GM23338 (cell line): ENCODE results near the gene TRMT13. TPM values are rescaled to one million over a fixed set of nuclear protein-coding genes. Genes with fewer than 3 reads are reported as not detected.

Source experiments
- ATAC-seq: fragments of 200-7000 bp; cut with Tn5 transposase; 3 replicates; pipeline ENCODE4 v1.9.1; 2020
- DNase-seq: peaks from one replicate; pipeline ENCODE4 v3.0.0-alpha.2; 2015; ENCODE audit warnings: low spot score
- H2AFZ ChIP-seq: fragments of 200-600 bp; sonication (generic); 2 replicates; pipeline ENCODE4 v1.8.0; 2016; ENCODE audit warnings: antibody characterized with exemption, mild to moderate bottlenecking, moderate library complexity
- H3F3A ChIP-seq: fragments of 200-600 bp; sonication (generic); replicated peaks from 2 replicates; pipeline ENCODE4 v1.8.0; 2017; ENCODE audit warnings: antibody characterized with exemption, mixed run types, low read depth
- H3K27ac ChIP-seq: fragments of 200-600 bp; sonication (generic); 2 replicates; pipeline ENCODE4 v1.6.1; 2016; ENCODE audit warnings: low read depth
- H3K27me3 ChIP-seq: fragments of 200-600 bp; sonication (generic); 2 replicates; pipeline ENCODE4 v1.8.0; 2016; ENCODE audit warnings: mild to moderate bottlenecking, mixed run types, moderate library complexity; ENCODE audit not compliant: insufficient read depth
- H3K36me3 ChIP-seq: fragments of 200-600 bp; sonication (generic); 2 replicates; pipeline ENCODE4 v1.8.0; 2016; ENCODE audit warnings: mild to moderate bottlenecking; ENCODE audit not compliant: insufficient read depth
- H3K4me1 ChIP-seq: fragments of 200-600 bp; sonication (generic); 2 replicates; pipeline ENCODE4 v1.8.0; 2016; ENCODE audit warnings: mild to moderate bottlenecking, moderate library complexity; ENCODE audit not compliant: insufficient read depth
- H3K4me2 ChIP-seq: fragments of 200-600 bp; sonication (generic); 2 replicates; pipeline ENCODE4 v1.7.1; 2017; ENCODE audit warnings: mixed run types
- H3K4me3 ChIP-seq: fragments of 200-600 bp; sonication (generic); 2 replicates; pipeline ENCODE4 v1.6.1; 2016; ENCODE audit warnings: mixed run types
- H3K79me2 ChIP-seq: fragments of 200-600 bp; sonication (generic); replicated peaks from 2 replicates; pipeline ENCODE4 v1.8.0; 2017; ENCODE audit warnings: mild to moderate bottlenecking; ENCODE audit not compliant: insufficient read depth
- H3K9me2 ChIP-seq: fragments of 200-600 bp; sonication (generic); 2 replicates; pipeline ENCODE4 v1.8.0; 2017; ENCODE audit not compliant: insufficient read depth
- H4K20me1 ChIP-seq: fragments of 200-600 bp; sonication (generic); replicated peaks from 2 replicates; pipeline ENCODE4 v1.8.0; 2017; ENCODE audit warnings: mild to moderate bottlenecking; ENCODE audit not compliant: insufficient read depth
- H3K27ac Mint-ChIP-seq: 2 replicates; pipeline ENCODE4 v1.8.0; 2020; ENCODE audit warnings: inconsistent platforms, mild to moderate bottlenecking, moderate library complexity, mixed read lengths
- H3K27me3 Mint-ChIP-seq: 3 replicates; pipeline ENCODE4 v1.8.0; 2022; ENCODE audit warnings: low read depth, mild to moderate bottlenecking, moderate library complexity, mixed read lengths, inconsistent platforms; ENCODE audit not compliant: insufficient read depth, poor library complexity
- H3K36me3 Mint-ChIP-seq: 3 replicates; pipeline ENCODE4 v1.8.0; 2021; ENCODE audit warnings: low read depth, mild to moderate bottlenecking, inconsistent platforms, moderate library complexity, mixed read lengths
- H3K4me1 Mint-ChIP-seq: 3 replicates; pipeline ENCODE4 v1.8.0; 2020; ENCODE audit warnings: mild to moderate bottlenecking, inconsistent platforms, mixed read lengths
- H3K4me3 Mint-ChIP-seq: 3 replicates; pipeline ENCODE4 v1.8.0; 2021; ENCODE audit warnings: moderate library complexity, mild to moderate bottlenecking, inconsistent platforms, mixed read lengths
- H3K9me3 Mint-ChIP-seq: 3 replicates; pipeline ENCODE4 v1.8.0; 2020; ENCODE audit warnings: moderate library complexity, mild to moderate bottlenecking, inconsistent platforms, mixed read lengths
- CREB1 ChIP-seq: fragments of 250-450 bp; sonication (Bioruptor Pico); IDR thresholded peaks from 2 replicates; pipeline ENCODE4 v1.5.0; 2020; ENCODE audit warnings: low read depth, mild to moderate bottlenecking, moderate library complexity
- CTCF ChIP-seq, 2 experiments: fragments of 200-600 bp in 1 of 2; sonication (generic) in 1 of 2; conservative IDR thresholded peaks; 2 replicates each; pipeline versions ENCODE4 v1.5.1 to v1.6.1; 2016 to 2017; ENCODE audit warnings: antibody characterized with exemption in 2 of 2, low read depth in 2 of 2, mild to moderate bottlenecking in 2 of 2, moderate library complexity in 1 of 2
- EZH2 ChIP-seq: fragments of 200-600 bp; sonication (generic); IDR thresholded peaks from one replicate; pipeline ENCODE4 v1.8.0; 2017; ENCODE audit warnings: antibody characterized with exemption, mild to moderate bottlenecking, low read depth; ENCODE audit not compliant: unreplicated experiment
- EZH2phosphoT487 ChIP-seq: fragments of 200-600 bp; sonication (generic); IDR thresholded peaks from one replicate; pipeline ENCODE4 v1.8.1; 2018; ENCODE audit warnings: antibody characterized with exemption; ENCODE audit not compliant: unreplicated experiment
- JUNB ChIP-seq: IDR thresholded peaks from one replicate; pipeline ENCODE4 v1.6.1; 2016; ENCODE audit warnings: antibody characterized with exemption; ENCODE audit not compliant: unreplicated experiment
- NANOG ChIP-seq: IDR thresholded peaks from 2 replicates; pipeline ENCODE4 v1.6.1; 2016; ENCODE audit warnings: antibody characterized with exemption, borderline replicate concordance
- POLR2AphosphoS5 ChIP-seq: IDR thresholded peaks from 2 replicates; pipeline ENCODE4 v1.6.1; 2016; ENCODE audit warnings: antibody characterized with exemption, low read depth
- STAT1 ChIP-seq: IDR thresholded peaks from one replicate; pipeline ENCODE4 v1.6.1; 2016; ENCODE audit warnings: antibody characterized with exemption; ENCODE audit not compliant: unreplicated experiment
- ZNF114 ChIP-seq: fragments of 250-450 bp; sonication (Bioruptor Pico); IDR thresholded peaks from 2 replicates; pipeline ENCODE4 v1.5.0; 2020; ENCODE audit warnings: mild to moderate bottlenecking, moderate library complexity
- ZNF331 ChIP-seq: fragments of 250-450 bp; sonication (Bioruptor Pico); IDR thresholded peaks from 2 replicates; pipeline ENCODE4 v1.5.0; 2020; ENCODE audit warnings: low read depth, mild to moderate bottlenecking, moderate library complexity
- ZNF462 ChIP-seq: fragments of 250-450 bp; sonication (Bioruptor Pico); IDR thresholded peaks from 2 replicates; pipeline ENCODE4 v1.5.0; 2020; ENCODE audit warnings: mild to moderate bottlenecking, moderate library complexity
- polyA plus RNA-seq: library from polyadenylated mRNA; unstranded; fragments of >200 nt; fragmentation: Nextera tagmentation; extraction: Ambion mirVana; gene quantifications from 2 replicates; pipeline ENCODE4 v1.2.1, GENCODE V29; 2016
- total RNA-seq: library from RNA; depleted of rRNA; stranded (reverse); fragments of >200 nt; shearing (Covaris generic); gene quantifications from 2 replicates; pipeline ENCODE4 v1.2.3, GENCODE V29; 2014
- TF ChIP-seq, protein P1 (sequence below): IDR thresholded peaks from one replicate; pipeline ENCODE4 v1.6.1; 2018; ENCODE audit warnings: antibody characterized with exemption; ENCODE audit not compliant: unreplicated experiment
- TF ChIP-seq, protein P2 (sequence below): IDR thresholded peaks from 2 replicates; pipeline ENCODE4 v1.6.1; 2016; ENCODE audit warnings: antibody characterized with exemption

TRMT13 gene
- total and polyA plus RNA-seq, 2 experiments from 2014 or later: 14.5 to 22.8 TPM

DNA sequence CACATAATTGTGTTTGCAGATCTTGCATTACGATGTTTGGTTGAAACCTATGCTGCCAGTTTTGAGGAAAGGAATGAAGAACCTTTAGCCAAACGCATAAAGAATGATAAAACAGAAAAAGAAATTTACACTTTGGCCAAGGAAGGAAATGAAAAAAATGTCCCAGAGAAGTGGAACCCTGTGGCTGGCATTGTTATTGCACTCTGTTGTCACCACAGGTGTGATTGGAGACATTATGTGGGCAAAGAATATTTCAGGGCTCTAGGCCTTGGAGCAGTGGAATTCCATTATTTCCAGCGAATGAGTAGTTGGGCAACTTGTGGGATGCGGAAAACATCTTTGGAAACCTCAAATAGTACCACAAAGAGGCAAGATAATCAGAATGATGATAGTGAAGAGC is 14.9 kb downstream of the TRMT13 start:
- no peak for TF ChIP-seq EZH2
- no peak for TF ChIP-seq ZNF331 (CRISPR knock-in tag)
- no peak for TF ChIP-seq CREB1 (CRISPR knock-in tag)
- no peak for TF ChIP-seq JUNB
- TF ChIP-seq, protein P1, sequence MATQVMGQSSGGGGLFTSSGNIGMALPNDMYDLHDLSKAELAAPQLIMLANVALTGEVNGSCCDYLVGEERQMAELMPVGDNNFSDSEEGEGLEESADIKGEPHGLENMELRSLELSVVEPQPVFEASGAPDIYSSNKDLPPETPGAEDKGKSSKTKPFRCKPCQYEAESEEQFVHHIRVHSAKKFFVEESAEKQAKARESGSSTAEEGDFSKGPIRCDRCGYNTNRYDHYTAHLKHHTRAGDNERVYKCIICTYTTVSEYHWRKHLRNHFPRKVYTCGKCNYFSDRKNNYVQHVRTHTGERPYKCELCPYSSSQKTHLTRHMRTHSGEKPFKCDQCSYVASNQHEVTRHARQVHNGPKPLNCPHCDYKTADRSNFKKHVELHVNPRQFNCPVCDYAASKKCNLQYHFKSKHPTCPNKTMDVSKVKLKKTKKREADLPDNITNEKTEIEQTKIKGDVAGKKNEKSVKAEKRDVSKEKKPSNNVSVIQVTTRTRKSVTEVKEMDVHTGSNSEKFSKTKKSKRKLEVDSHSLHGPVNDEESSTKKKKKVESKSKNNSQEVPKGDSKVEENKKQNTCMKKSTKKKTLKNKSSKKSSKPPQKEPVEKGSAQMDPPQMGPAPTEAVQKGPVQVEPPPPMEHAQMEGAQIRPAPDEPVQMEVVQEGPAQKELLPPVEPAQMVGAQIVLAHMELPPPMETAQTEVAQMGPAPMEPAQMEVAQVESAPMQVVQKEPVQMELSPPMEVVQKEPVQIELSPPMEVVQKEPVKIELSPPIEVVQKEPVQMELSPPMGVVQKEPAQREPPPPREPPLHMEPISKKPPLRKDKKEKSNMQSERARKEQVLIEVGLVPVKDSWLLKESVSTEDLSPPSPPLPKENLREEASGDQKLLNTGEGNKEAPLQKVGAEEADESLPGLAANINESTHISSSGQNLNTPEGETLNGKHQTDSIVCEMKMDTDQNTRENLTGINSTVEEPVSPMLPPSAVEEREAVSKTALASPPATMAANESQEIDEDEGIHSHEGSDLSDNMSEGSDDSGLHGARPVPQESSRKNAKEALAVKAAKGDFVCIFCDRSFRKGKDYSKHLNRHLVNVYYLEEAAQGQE: no peak
- TF ChIP-seq NANOG: no peak; the same call in 1 of the 2 replicates
- no peak for TF ChIP-seq STAT1
- no peak for TF ChIP-seq ZNF114
- TF ChIP-seq, protein P2, sequence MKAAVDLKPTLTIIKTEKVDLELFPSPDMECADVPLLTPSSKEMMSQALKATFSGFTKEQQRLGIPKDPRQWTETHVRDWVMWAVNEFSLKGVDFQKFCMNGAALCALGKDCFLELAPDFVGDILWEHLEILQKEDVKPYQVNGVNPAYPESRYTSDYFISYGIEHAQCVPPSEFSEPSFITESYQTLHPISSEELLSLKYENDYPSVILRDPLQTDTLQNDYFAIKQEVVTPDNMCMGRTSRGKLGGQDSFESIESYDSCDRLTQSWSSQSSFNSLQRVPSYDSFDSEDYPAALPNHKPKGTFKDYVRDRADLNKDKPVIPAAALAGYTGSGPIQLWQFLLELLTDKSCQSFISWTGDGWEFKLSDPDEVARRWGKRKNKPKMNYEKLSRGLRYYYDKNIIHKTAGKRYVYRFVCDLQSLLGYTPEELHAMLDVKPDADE: no peak
- TF ChIP-seq POLR2AphosphoS5: no peak
- TF ChIP-seq EZH2phosphoT487: no peak
- no peak for TF ChIP-seq CTCF (conservative IDR thresholded peaks at IDR 0.05; ENCODE audit: low read depth in 2 of 2)
- no peak for TF ChIP-seq ZNF462 (CRISPR knock-in tag)
- peaks cover 2% of the 10 kb centered on the region for H3K27me3 Mint-ChIP-seq
- ATAC-seq (peak; percentile 71), DNase-seq (peak; percentile 59)
- no peaks in the 10 kb centered on the region for H3K27me3 ChIP-seq
- H4K20me1 ChIP-seq: no peaks in the 10 kb centered on the region
- H3K27ac Mint-ChIP-seq: peak overlapping the region; percentile 66
- H2AFZ ChIP-seq: no peak overlapping the region
- H3K79me2 ChIP-seq: no peaks in the 10 kb centered on the region
- H3K9me2 ChIP-seq: no peaks in the 10 kb centered on the region
- peaks cover 12% of the 10 kb centered on the region; the same call in 1 of the 2 replicates for H3K36me3 ChIP-seq
- H3K27ac ChIP-seq: peak overlapping the region; percentile 67
- no peaks in the 10 kb centered on the region; the same call in 2 of the 3 replicates for H3K9me3 Mint-ChIP-seq
- peaks cover 29% of the 10 kb centered on the region for H3K36me3 Mint-ChIP-seq
- H3K4me2 ChIP-seq: peak overlapping the region; percentile 26; the same call in 1 of the 2 replicates
- H3K4me3 Mint-ChIP-seq: peak overlapping the region; percentile 31; the same call in 1 of the 3 replicates
- no peaks in the 10 kb centered on the region for H3F3A ChIP-seq
- peaks cover 12% of the 10 kb centered on the region for H3K4me1 Mint-ChIP-seq
- H3K4me1 ChIP-seq: peaks cover 6% of the 10 kb centered on the region
- H3K4me3 ChIP-seq: no peak overlapping the region
